Testis (tissue), 3 donors: ENCODE results near the gene OR5M10. TPM values are rescaled to one million over a fixed set of nuclear protein-coding genes. Genes with fewer than 3 reads are reported as not detected.

Experiments
- DNase-seq: peaks from one replicate; pipeline ENCODE4 v3.0.0-alpha.2; 2019
- H3K27ac ChIP-seq, 2 donors: fragments of 200-600 bp; sonication (generic); one replicate each; pipeline ENCODE4 v1.5.1; 2019
- H3K27me3 ChIP-seq: fragments of 200-600 bp; sonication (generic); one replicate; pipeline ENCODE4 v1.5.1; 2019
- H3K36me3 ChIP-seq: fragments of 200-600 bp; sonication (generic); one replicate; pipeline ENCODE4 v1.5.1; 2017; ENCODE audit warnings: low read depth; ENCODE audit errors: missing control alignments
- H3K4me1 ChIP-seq: fragments of 200-600 bp; sonication (generic); one replicate; pipeline ENCODE4 v1.5.1; 2019
- H3K4me3 ChIP-seq, 2 donors: fragments of 200-600 bp; sonication (generic); one replicate each; pipeline ENCODE4 v1.5.1; 2017 to 2019
- H3K9me3 ChIP-seq: fragments of 200-600 bp; sonication (generic); one replicate; pipeline ENCODE4 v1.5.1; 2017
- POLR2A ChIP-seq: fragments of 450-650 bp; IDR thresholded peaks from one replicate; pipeline ENCODE4 v1.6.1; 2017; ENCODE audit warnings: antibody characterized with exemption, mild to moderate bottlenecking, moderate library complexity
- WGBS, 2 donors: methylation state at CpG; one replicate each; pipeline ENCODE4 v1.1.5; 2018; 5-methylcytosine and 5-hydroxymethylcytosine counted together
- intact Hi-C: fragments of 100-400 bp; cut with DNase I; formaldehyde crosslinking; loops from one replicate; pipeline ENCODE4 v1.15.1; 2023; ENCODE audit warnings: low total_unique reads
- polyA plus RNA-seq: library from polyadenylated mRNA; stranded (reverse); fragments of 350-450 nt; fragmentation: Illumina TruSeq; extraction: RNeasy Lipid Tissue Mini Kit (QIAGEN cat#74804); gene quantifications from one replicate; pipeline ENCODE4 v1.2.3, GENCODE V29; 2014; ENCODE audit warnings: low read depth, low replicate concordance; ENCODE audit not compliant: insufficient read depth
- total RNA-seq, 2 donors: library from RNA; depleted of rRNA; stranded (reverse); fragments of >200 nt; gene quantifications; one replicate each; pipeline ENCODE4 v1.2.3, GENCODE V29; 2016
- TF ChIP-seq, protein P1 (sequence below), 3 experiments: fragments of 450-650 bp in 2 of 3; fragments of 200-600 bp in 1 of 3; sonication (generic) in 1 of 3; IDR thresholded peaks; one replicate each; pipeline ENCODE4 v1.5.1; 2016 to 2019; ENCODE audit warnings: antibody characterized with exemption in 3 of 3, mild to moderate bottlenecking in 2 of 3, moderate library complexity in 1 of 3

OR5M10 gene
- total and polyA plus RNA-seq, 3 donors from 2014 or later, result not detected

DNA sequence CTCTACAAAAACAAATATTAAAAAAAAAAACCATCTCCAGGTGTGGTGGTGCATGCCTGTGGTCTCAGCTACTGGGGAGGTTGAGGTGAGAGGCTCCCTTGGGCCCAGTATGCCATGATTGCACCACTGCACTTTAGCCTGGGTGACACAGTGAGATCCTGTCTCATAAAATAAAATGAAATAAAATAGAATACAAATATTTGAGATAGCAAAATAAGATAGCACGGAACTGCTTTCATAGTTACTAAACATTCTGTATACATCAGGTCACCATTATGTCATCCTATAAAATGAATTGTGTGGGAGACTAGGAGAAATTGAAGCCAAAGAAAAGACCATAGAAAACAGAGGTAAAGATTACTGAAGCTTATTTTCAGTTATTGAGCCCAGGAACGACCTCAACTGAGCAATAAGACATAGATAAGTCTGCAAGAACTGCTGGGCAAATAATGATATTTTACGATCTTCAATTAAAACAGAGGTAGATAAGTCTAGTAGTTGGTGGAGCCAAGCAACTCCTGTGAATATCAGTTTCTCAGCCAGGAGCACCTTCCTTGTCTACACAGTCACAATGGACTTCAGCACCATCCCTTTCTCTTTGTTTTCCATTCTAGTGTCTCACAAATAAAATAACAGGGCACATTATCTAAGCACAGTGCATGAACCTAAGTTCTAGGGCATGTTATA is 44.3 kb downstream of the OR5M10 start:
- no peaks in the 10 kb centered on the region for H3K27me3 ChIP-seq
- no peaks in the 10 kb centered on the region for H3K36me3 ChIP-seq
- no peaks in the 10 kb centered on the region for H3K9me3 ChIP-seq
- DNase-seq, result no peak
- H3K4me1 ChIP-seq, result no peaks in the 10 kb centered on the region
- H3K4me3 ChIP-seq, result no peak overlapping the region
- H3K27ac ChIP-seq, result no peak overlapping the region
- intact Hi-C loops, result no loop called here
- TF ChIP-seq POLR2A, result no peak
- TF ChIP-seq, protein P1, sequence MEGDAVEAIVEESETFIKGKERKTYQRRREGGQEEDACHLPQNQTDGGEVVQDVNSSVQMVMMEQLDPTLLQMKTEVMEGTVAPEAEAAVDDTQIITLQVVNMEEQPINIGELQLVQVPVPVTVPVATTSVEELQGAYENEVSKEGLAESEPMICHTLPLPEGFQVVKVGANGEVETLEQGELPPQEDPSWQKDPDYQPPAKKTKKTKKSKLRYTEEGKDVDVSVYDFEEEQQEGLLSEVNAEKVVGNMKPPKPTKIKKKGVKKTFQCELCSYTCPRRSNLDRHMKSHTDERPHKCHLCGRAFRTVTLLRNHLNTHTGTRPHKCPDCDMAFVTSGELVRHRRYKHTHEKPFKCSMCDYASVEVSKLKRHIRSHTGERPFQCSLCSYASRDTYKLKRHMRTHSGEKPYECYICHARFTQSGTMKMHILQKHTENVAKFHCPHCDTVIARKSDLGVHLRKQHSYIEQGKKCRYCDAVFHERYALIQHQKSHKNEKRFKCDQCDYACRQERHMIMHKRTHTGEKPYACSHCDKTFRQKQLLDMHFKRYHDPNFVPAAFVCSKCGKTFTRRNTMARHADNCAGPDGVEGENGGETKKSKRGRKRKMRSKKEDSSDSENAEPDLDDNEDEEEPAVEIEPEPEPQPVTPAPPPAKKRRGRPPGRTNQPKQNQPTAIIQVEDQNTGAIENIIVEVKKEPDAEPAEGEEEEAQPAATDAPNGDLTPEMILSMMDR (IDR thresholded peaks at IDR 0.05), result no peak
- WGBS, 2 donors, result 78 to 90% methylated on average over 3 of the region's 3 CpGs

GRCh38 chr11:56531856-56532255 is 45.7 kb downstream of the OR5M10 start:
- no peak overlapping the region for H3K27ac ChIP-seq
- intact Hi-C loops, result no loop called here
- H3K27me3 ChIP-seq, result no peaks in the 10 kb centered on the region
- no peaks in the 10 kb centered on the region for H3K4me1 ChIP-seq
- no peak overlapping the region for H3K4me3 ChIP-seq
- H3K9me3 ChIP-seq, result no peaks in the 10 kb centered on the region
- WGBS, 2 donors, result 91 to 93% methylated on average over 2 of the region's 2 CpGs
- DNase-seq, result no peak
- H3K36me3 ChIP-seq, result no peaks in the 10 kb centered on the region
- no peak for TF ChIP-seq POLR2A
- TF ChIP-seq, protein P1 (IDR thresholded peaks at IDR 0.05), result no peak

Other genes starting within 250 kb of the OR5M10 start
- gene OR8K1, start 231.7 kb downstream of the OR5M10 start, total RNA-seq, result not detected
- gene OR8K1, start 231.7 kb downstream of the OR5M10 start, polyA plus RNA-seq, result not detected
- gene OR8J1, start 223.4 kb downstream of the OR5M10 start, total RNA-seq, result not detected
- not detected for gene OR8J1, start 223.4 kb downstream of the OR5M10 start, polyA plus RNA-seq
- gene OR8U1, start 202.1 kb downstream of the OR5M10 start, total RNA-seq, result not detected
- not detected for gene OR8U1, start 202.1 kb downstream of the OR5M10 start, polyA plus RNA-seq
- not detected for gene OR5AL1, start 165.0 kb downstream of the OR5M10 start, total RNA-seq
- not detected for gene OR5AL1, start 165.0 kb downstream of the OR5M10 start, polyA plus RNA-seq
- not detected for gene OR5M3, start 104.4 kb downstream of the OR5M10 start, total RNA-seq
- not detected for gene OR5M3, start 104.4 kb downstream of the OR5M10 start, polyA plus RNA-seq
- under 1 TPM in 1 of 2 donors, not detected in 1; 0.47 TPM for gene OR5M8, start 86.4 kb downstream of the OR5M10 start, total RNA-seq
- not detected for gene OR5M8, start 86.4 kb downstream of the OR5M10 start, polyA plus RNA-seq
- not detected for gene OR5M11, start 34.5 kb downstream of the OR5M10 start, total RNA-seq
- not detected for gene OR5M11, start 34.5 kb downstream of the OR5M10 start, polyA plus RNA-seq
- not detected for gene OR5M1, start 37.2 kb upstream of the OR5M10 start, total RNA-seq
- not detected for gene OR5M1, start 37.2 kb upstream of the OR5M10 start, polyA plus RNA-seq
- gene OR5AP2, start 64.7 kb upstream of the OR5M10 start, total RNA-seq, result not detected
- gene OR5AP2, start 64.7 kb upstream of the OR5M10 start, polyA plus RNA-seq, result not detected
- not detected for gene OR5AR1, start 86.0 kb upstream of the OR5M10 start, total RNA-seq
- gene OR5AR1, start 86.0 kb upstream of the OR5M10 start, polyA plus RNA-seq, result not detected
- not detected for gene OR9G1, start 121.4 kb upstream of the OR5M10 start, total RNA-seq
- gene OR9G1, start 121.4 kb upstream of the OR5M10 start, polyA plus RNA-seq, result not detected
- not detected for gene OR9G4, start 171.0 kb upstream of the OR5M10 start, total RNA-seq
- not detected for gene OR9G4, start 171.0 kb upstream of the OR5M10 start, polyA plus RNA-seq